Vagina (tissue), 2 donors: Measurements from ENCODE around the gene EEF2K. TPM values are rescaled to one million over a fixed set of nuclear protein-coding genes. Genes with fewer than 3 reads are reported as not detected.

ENCODE experiments used
- DNase-seq, 2 donors: peaks; one replicate each; pipeline ENCODE4 v3.0.0-alpha.2; 2017; ENCODE audit errors: extremely low spot score in 2 of 2
- H3K27ac ChIP-seq: fragments of 200-600 bp; sonication (generic); one replicate; pipeline ENCODE4 v1.5.1; 2019
- H3K27me3 ChIP-seq: fragments of 200-600 bp; sonication (generic); one replicate; pipeline ENCODE4 v1.5.1; 2019
- H3K36me3 ChIP-seq, 2 donors: fragments of 200-600 bp; sonication (generic); one replicate each; pipeline ENCODE4 v1.5.1; 2017 to 2019
- H3K4me1 ChIP-seq: fragments of 200-600 bp; sonication (generic); one replicate; pipeline ENCODE4 v1.5.1; 2019
- H3K4me3 ChIP-seq, 2 donors: fragments of 200-600 bp; sonication (generic); 1 replicate in 1 of 2; 2 replicates in 1 of 2; pipeline ENCODE4 v1.5.1; 2016 to 2019
- H3K9me3 ChIP-seq: fragments of 200-600 bp; sonication (generic); one replicate; pipeline ENCODE4 v1.5.1; 2019
- CTCF ChIP-seq, 3 experiments: fragments of 450-650 bp in 2 of 3; fragments of 200-600 bp in 1 of 3; sonication (generic) in 1 of 3; IDR thresholded peaks; one replicate each; pipeline ENCODE4 v1.5.1; 2017 to 2019; ENCODE audit warnings: antibody characterized with exemption in 3 of 3, mild to moderate bottlenecking in 2 of 3, moderate library complexity in 2 of 3
- POLR2A ChIP-seq, 2 donors: fragments of 450-650 bp; IDR thresholded peaks; one replicate each; pipeline ENCODE4 v1.6.1; 2017; ENCODE audit warnings: antibody characterized with exemption in 2 of 2, mild to moderate bottlenecking in 2 of 2, moderate library complexity in 2 of 2
- POLR2AphosphoS5 ChIP-seq, 2 donors: sonication (generic); formaldehyde crosslinking; IDR thresholded peaks; one replicate each; pipeline ENCODE4 v1.9.0; 2017; ENCODE audit warnings: antibody characterized with exemption in 2 of 2, mild to moderate bottlenecking in 2 of 2, low read depth in 1 of 2; ENCODE audit not compliant: insufficient read depth in 1 of 2
- intact Hi-C: fragments of 100-400 bp; cut with DNase I; formaldehyde crosslinking; loops from one replicate; pipeline ENCODE4 v1.15.1; 2023
- total RNA-seq: library from RNA; depleted of rRNA; stranded (reverse); fragments of >200 nt; gene quantifications from one replicate; pipeline ENCODE4 v1.2.3, GENCODE V29; 2016

Gene EEF2K
- total RNA-seq, 1 donor from 2014 or later: 50.3 TPM

GRCh38 chr16:22330326-22330725 lies 124.2 kb downstream of the EEF2K start:
- Histone ChIP-seq H3K27me3 (no peaks in the 10 kb centered on the region), H3K4me3 (no peak overlapping the region), H3K27ac (no peak overlapping the region), H3K36me3 (peaks cover 0 to 74% of the 10 kb centered on the region in 2 donors), H3K9me3 (no peaks in the 10 kb centered on the region), H3K4me1 (peaks cover 4% of the 10 kb centered on the region)
- intact Hi-C loops: no loop called here
- TF ChIP-seq POLR2A (IDR thresholded peaks at IDR 0.05) (no peak), CTCF (IDR thresholded peaks at IDR 0.05) (no peak), POLR2AphosphoS5 (IDR thresholded peaks at IDR 0.05; ENCODE audit: insufficient read depth in 1 of 2, low read depth in 1 of 2) (no peak)
- DNase-seq: no peak

- no peaks in the 10 kb centered on the region for H3K4me1 ChIP-seq
- DNase-seq: no peak
- intact Hi-C loops: no loop called here
- H3K27ac ChIP-seq: no peak overlapping the region
- H3K36me3 ChIP-seq: peaks cover 0 to 56% of the 10 kb centered on the region in 2 donors
- no peaks in the 10 kb centered on the region for H3K9me3 ChIP-seq
- no peak for TF ChIP-seq CTCF (IDR thresholded peaks at IDR 0.05)
- no peak for TF ChIP-seq POLR2A (IDR thresholded peaks at IDR 0.05)
- TF ChIP-seq POLR2AphosphoS5 (IDR thresholded peaks at IDR 0.05; ENCODE audit: insufficient read depth in 1 of 2, low read depth in 1 of 2): no peak
- H3K4me3 ChIP-seq: no peak overlapping the region
- no peaks in the 10 kb centered on the region for H3K27me3 ChIP-seq
Measured at GRCh38 chr16:22333457-22333994, 127.4 kb downstream of the EEF2K start.

- Histone ChIP-seq H3K27me3 (no peaks in the 10 kb centered on the region), H3K36me3 (peaks cover 0 to 52% of the 10 kb centered on the region in 2 donors), H3K27ac (no peak overlapping the region), H3K9me3 (no peaks in the 10 kb centered on the region), H3K4me3 (no peak overlapping the region), H3K4me1 (no peaks in the 10 kb centered on the region)
- intact Hi-C loops: no loop called here
- no peak for TF ChIP-seq POLR2A (IDR thresholded peaks at IDR 0.05)
- no peak for TF ChIP-seq CTCF (IDR thresholded peaks at IDR 0.05)
- no peak for TF ChIP-seq POLR2AphosphoS5 (IDR thresholded peaks at IDR 0.05; ENCODE audit: insufficient read depth in 1 of 2, low read depth in 1 of 2)
- DNase-seq: no peak
Measured at GRCh38 chr16:22335668-22336246, 129.7 kb downstream of the EEF2K start.

GRCh38 chr16:22336581-22336980 lies 130.5 kb downstream of the EEF2K start:
- DNase-seq: no peak
- H3K27ac ChIP-seq: no peak overlapping the region
- H3K9me3 ChIP-seq: no peaks in the 10 kb centered on the region
- H3K4me1 ChIP-seq: no peaks in the 10 kb centered on the region
- TF ChIP-seq POLR2AphosphoS5 (IDR thresholded peaks at IDR 0.05; ENCODE audit: insufficient read depth in 1 of 2, low read depth in 1 of 2) (no peak), POLR2A (IDR thresholded peaks at IDR 0.05) (no peak), CTCF (IDR thresholded peaks at IDR 0.05) (no peak)
- intact Hi-C loops: no loop called here
- no peak overlapping the region for H3K4me3 ChIP-seq
- peaks cover 0 to 47% of the 10 kb centered on the region in 2 donors for H3K36me3 ChIP-seq
- no peaks in the 10 kb centered on the region for H3K27me3 ChIP-seq

GRCh38 chr16:22337045-22337444 lies 131.0 kb downstream of the EEF2K start:
- DNase-seq: no peak
- intact Hi-C loops: no loop called here
- no peak overlapping the region for H3K27ac ChIP-seq
- no peaks in the 10 kb centered on the region for H3K4me1 ChIP-seq
- H3K36me3 ChIP-seq: peaks cover 0 to 43% of the 10 kb centered on the region in 2 donors
- no peaks in the 10 kb centered on the region for H3K9me3 ChIP-seq
- no peak for TF ChIP-seq POLR2AphosphoS5 (IDR thresholded peaks at IDR 0.05; ENCODE audit: insufficient read depth in 1 of 2, low read depth in 1 of 2)
- no peak for TF ChIP-seq POLR2A (IDR thresholded peaks at IDR 0.05)
- no peak for TF ChIP-seq CTCF (IDR thresholded peaks at IDR 0.05)
- H3K4me3 ChIP-seq: no peak overlapping the region
- no peaks in the 10 kb centered on the region for H3K27me3 ChIP-seq
